Measurements from ENCODE around the gene FAAH.
"Not testable (repeated sequence)": the region's sequence is repeated elsewhere in the genome, so short reads cannot be mapped to it uniquely, and the experiment has no call there.

The FAAH gene

GRCh38 chr1:46394108-46394871 lies at the start of gene FAAH:
Gene FAAH (plus strand): TSS chr1:46394317. CDS start chr1:46394349, 32 bp downstream.
- peak; percentile 11 for DNase-seq

DNA sequence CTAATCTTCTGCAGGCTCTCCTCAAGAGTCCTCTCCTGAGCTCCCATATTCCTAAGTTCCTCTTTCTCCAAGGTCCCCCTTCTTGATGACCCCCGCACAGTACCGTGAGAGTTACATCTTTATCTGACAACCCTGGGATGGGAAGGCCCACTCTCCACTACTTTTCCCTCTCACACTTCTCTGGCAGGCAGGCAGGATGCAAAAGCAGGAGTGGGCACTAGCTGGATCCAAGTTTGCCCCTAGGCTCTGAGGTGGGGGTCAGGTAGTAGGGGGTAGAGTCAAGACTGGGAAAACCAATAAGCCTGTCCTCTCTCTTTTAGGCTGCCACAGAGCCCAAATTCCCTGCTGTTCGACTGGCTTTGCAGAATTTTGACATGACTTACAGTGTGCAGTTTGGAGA lies 49.6 kb upstream of the FAAH start:
- no peak for DNase-seq

GRCh38 chr1:46345281-46345680 lies 48.8 kb upstream of the FAAH start:
- no peak for DNase-seq

GRCh38 chr1:46352363-46352762 lies 41.8 kb upstream of the FAAH start:
- DNase-seq: no peak

DNA sequence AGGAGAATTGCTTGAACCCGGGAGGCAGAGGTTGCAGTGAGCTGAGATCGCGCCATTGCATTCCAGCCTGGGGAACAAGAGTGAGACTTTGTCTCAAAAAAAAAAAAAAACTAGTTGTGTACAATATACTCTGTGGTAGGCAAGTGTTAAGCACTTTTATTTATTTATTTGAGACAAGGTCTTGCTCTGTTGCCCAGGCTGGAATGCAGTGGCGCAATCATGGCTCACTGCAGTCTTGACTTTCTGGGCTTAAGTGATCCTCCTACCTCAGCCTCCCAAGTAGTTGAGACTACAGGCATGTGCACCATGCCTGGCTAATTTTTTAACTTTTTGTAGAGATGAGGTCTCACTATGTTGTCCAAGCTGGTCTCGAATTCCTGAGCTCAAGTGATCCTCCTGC lies 38.2 kb upstream of the FAAH start:
- DNase-seq: not testable (repeated sequence)

DNA sequence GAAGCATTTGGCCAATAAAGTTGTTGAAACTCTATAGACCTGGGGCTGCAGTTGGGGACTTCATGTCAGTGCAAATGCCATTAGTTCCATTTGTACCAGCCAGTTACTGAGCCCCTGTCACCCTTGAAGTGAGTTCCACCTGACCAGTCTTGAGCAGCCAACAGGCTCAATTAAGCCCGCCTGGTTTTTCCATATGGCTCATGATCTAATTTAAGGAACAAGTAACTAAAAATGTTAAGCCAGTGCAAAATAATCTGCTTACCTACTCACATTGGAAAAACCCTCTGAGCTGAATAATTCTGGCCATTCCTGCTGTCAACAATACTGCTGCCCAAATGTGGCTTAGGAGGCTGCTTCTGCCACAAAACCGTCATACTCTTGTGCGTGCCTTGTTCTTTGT lies 32.0 kb upstream of the FAAH start:
- no peak for DNase-seq

DNA sequence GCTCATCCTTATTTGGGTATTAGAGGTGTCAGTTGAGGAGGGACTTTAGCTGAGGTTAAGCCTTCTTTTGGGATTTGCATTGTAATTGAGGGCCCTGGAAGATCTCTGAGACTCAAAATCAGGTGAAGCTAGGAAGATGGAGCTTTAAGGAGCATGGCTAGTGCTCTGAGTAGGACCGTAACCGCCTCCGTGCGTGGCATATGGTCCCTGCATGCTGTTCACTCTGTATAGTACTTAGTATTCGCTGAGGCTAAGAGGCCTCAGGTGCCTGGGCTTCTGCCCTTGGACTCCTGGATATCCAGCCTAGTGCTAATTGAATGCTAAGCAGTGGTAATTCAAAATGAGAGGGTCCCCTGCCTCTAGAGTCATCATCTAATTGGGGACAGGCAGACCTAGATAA lies 31.0 kb upstream of the FAAH start:
- no peak for DNase-seq

DNA sequence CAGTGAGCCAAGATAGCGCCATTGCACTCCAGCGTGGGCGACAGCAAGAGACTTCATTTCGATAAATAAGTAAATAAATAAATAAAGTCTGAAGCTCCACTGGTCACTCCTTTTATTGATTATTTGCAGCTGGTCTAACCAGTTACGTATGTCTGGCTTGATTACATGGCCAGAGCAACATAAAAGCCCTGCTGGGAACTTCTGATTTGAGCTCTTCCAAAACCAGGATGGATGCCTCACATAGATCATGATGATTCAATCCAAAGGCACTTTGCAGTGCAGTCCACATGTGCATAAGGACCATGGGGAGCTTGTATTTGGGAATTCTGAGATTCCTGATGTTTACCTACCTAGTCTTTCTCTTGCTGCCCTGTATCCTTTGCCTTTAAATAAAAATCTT lies 29.5 kb upstream of the FAAH start:
- no peak for DNase-seq

GRCh38 chr1:46365796-46366195 lies 28.3 kb upstream of the FAAH start:
- not testable (repeated sequence) for DNase-seq

DNA sequence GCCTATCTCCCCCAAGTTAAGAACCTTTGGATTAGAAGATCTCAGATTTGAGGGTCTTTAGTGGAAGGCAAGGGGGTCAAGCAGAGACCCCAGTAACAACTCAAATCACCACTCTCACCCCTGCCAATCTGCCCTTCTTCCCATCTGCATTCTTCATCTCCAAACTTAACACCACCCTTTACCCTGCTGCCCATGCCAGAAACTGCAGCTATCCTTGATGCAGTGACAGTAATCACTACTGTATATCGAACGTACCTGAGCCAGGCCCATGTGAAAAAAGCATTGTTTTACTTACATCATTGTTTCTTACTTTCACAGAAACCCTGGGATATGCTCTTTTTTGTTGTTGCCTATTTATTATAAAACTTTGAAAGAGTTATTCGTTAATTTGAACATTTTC lies 27.0 kb upstream of the FAAH start:
- DNase-seq: no peak

- not testable (repeated sequence) for DNase-seq
These were observed 26.4 kb upstream of the FAAH start for GRCh38 chr1:46367701-46368100.

DNA sequence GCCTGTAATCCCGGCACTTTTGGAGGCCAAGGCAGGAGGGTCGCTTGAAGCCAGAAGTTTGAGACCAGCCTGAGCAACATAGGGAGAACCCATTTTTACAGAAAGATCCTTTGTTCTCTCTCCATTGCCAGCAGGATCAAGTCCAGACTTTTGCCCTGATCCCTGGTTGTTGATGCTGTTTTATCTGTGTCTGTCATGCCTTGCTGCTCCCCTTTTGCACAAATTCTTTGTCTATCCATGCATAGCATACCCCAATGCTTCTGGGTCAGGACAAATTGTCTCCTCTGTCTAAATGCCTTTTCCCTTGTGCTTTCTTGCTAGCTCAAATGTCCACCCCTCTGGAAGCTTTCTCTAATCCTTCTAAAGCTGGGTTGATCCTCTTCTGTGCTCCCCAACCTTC lies 25.3 kb upstream of the FAAH start:
- DNase-seq: no peak

GRCh38 chr1:46369542-46370213 lies 24.4 kb upstream of the FAAH start:
- no peak for DNase-seq

DNA sequence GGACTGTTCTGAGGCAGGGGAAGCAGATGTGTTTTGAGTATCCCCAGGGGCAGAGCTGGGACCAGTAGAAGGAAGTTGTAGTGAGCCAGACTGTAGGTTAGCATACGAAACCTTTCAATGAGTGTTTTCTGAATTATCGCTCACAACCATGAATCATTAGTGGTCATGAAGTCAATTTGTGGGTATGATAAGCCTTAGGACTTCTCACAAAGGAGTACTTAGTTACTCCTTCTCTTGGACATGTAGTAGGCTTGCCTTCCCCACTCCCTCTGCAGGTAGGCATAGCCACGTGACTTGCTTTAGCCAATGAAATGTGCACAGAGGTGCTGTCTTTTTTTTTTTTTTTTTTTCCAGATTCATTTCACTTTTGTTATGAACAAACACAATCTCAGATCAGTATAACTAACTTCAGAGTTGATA lies 23.9 kb upstream of the FAAH start:
- DNase-seq: no peak

GRCh38 chr1:46372431-46372830 lies 21.7 kb upstream of the FAAH start:
- no peak for DNase-seq

DNA sequence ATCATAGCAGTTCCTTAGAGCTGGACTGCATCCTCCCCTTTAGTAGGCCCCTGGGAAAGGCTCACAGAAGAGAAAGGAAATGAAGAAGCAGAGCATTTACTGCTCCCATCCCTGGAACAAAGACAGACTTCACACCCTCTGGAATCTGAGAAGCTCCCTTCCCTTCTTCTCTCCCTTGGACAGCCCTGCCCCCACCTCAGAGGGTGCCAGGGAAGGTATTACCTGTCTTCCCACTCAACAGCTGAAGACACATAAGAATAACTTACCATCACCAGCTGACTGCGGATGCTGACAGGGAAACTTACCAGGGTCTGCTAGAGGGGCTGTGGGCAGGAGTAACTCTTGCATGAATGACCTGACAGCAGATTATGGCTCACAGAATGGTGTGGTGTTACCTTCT lies 14.1 kb upstream of the FAAH start:
- no peak for DNase-seq

DNA sequence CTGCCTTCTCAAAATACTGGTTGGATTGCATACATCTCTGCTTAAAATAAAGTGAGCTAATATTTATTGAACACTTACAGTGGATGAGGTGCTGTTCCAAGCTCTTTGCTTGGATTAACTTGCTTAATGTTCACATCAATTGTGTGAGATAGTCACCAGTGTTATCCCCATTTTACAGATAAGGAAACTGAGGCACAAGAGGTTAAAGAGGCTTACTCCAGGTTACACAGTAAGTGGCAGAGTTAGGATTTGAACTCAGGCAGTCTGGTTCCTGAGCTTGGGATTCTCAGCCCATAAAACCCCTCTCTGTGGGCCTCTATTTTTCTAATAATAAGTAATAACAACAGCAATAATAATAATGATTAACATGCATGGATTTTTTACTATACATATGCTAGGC lies 13.6 kb upstream of the FAAH start:
- DNase-seq: no peak

GRCh38 chr1:46393510-46393909 lies 607 bp upstream of the FAAH start:
- no peak for DNase-seq

DNA sequence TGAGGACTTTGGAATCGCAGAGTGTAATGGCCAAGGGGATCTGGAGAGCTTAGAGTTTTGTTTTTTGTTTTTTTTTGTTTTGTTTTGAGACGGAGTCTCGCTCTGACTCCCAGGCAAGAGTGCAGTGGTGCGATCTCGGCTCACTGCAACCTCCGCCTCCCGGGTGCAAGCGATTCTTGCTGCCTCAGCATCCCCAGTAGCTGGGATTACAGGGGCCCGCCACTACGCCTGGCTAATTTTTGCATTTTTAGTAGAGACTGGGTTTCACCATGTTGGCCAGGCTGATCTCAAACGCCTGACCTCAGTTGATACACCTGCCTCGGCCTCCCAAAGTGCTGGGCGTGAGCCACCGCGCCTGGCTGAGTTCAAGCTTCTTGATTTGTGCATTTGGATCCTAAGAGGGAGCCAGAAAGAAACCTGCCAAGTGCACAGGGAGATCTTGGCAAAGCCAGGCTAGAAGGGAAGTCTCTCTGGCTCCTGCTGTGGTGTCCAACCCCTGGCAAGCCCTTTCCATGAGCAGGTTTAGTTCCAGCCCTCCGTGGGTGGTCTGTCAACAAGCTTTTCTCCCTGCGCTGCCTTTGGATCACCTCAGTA lies 852 bp downstream of the FAAH start:
- no peak for DNase-seq

DNA sequence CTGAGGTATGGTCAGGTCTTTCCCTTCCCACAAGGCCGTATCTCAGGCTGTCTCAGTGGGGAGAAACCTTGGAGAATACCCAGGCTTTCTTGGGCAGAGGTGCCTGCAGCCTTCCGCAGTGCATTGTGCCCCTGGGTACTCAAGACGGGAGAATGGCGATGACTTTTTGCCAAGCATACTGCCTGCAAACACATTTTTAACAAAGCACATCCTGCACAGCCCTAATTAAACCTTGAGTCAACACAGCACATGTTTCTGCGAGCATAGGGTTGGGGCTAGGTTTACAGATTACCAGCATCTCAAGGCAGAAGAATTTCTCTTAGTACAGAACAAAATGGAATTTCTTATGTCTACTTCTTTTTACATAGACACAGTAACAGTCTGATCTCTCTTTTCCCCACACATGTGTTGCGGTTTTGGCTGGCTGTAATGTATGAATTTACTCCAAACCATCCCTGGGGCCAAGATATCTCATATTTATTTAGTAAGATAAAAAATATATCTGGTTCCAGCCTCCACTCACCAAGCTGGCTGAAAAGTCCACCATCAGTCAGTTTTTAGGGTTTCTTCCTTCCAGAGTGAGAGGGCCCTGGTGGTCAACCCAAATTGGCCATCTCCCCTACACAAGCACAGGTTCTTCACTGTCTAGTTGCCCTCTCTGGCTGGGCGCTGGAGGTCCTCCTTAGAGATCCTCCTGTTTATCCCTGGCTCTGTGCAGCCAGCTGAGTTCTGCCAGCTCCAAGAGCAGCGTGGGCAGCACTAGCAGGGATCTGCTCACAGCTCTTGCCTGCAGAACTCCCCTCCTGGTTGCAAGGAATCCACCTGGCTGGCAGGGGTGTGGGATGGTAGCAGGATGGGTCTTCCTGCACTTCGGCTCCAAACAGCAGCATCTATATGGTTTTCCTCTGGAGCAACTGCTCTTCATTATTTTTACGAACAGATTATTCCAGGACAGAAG lies 2.6 kb downstream of the FAAH start:
- no peak for DNase-seq

- DNase-seq: no peak
These were observed 5.2 kb downstream of the FAAH start for GRCh38 chr1:46399307-46399706.

- DNase-seq: no peak
These were observed 6.3 kb downstream of the FAAH start for GRCh38 chr1:46400421-46400820.

Data from activated T-cell treated with anti-CD3 and anti-CD28 coated beads for 4 hours (primary cell).